ENCODE measurements around the gene TFPI. TPM values are rescaled to one million over a fixed set of nuclear protein-coding genes. Genes with fewer than 3 reads are reported as not detected.

The TFPI gene
- total RNA-seq, 1 experiment from 2014 or later: 29.1 TPM

- no peak overlapping the region for H3K4me3 ChIP-seq (replicated peaks in 1 of 2; ENCODE audit: low read depth in 1 of 2, low read length in 2 of 2)
- H2AFZ ChIP-seq (ENCODE audit: low read depth, low read length, poor library complexity, severe bottlenecking): peak overlapping the region; percentile 22
- intact Hi-C loops (cut with micrococcal nuclease): no loop called here
- ChIA-PET CTCF (interaction anchor here (1.6 to 4.1 kb wide), 2 partner anchors 12 to 70 kb away, joined by 9 to 24 read pairs; no protein-coding TSS in a partner anchor), RAD21 (ENCODE audit: low non-redundant PET in 1 of 2, low total read pairs in 2 of 2, uncharacterized antibody in 2 of 2, unreplicated experiment in 2 of 2) (interaction anchor here in 1 of 2 experiments (1.4 kb wide), 1 partner anchor 69 kb away, joined by 4 read pairs; no protein-coding TSS in a partner anchor), POLR2A (no interaction called here)
- no peaks in the 10 kb centered on the region for H3K9me2 ChIP-seq (ENCODE audit: insufficient read depth)
- no peak for DNase-seq (ENCODE audit: low read depth, low spot score)
- H3K36me3 ChIP-seq (ENCODE audit: control insufficient read depth in 1 of 2, insufficient read depth in 2 of 2, low read length in 2 of 2): no peaks in the 10 kb centered on the region
- H3K9me3 ChIP-seq (ENCODE audit: control insufficient read depth in 1 of 2, insufficient read depth in 1 of 2, low read depth in 1 of 2, low read length in 2 of 2): no peaks in the 10 kb centered on the region
- no TSS peak for BruUV-seq (replicated peaks)
- H3K4me2 ChIP-seq (ENCODE audit: low read length): no peak overlapping the region
- H3K79me2 ChIP-seq (ENCODE audit: insufficient read depth, low read length): no peaks in the 10 kb centered on the region
- H3K27me3 ChIP-seq (ENCODE audit: insufficient read depth, low read length): no peaks in the 10 kb centered on the region
- H4K20me1 ChIP-seq (ENCODE audit: insufficient read depth): no peaks in the 10 kb centered on the region
- no peaks in the 10 kb centered on the region for H3K4me1 ChIP-seq (ENCODE audit: control insufficient read depth in 1 of 2, insufficient read depth in 2 of 2, low read length in 2 of 2)
- TF ChIP-seq SRF (IDR thresholded peaks at IDR 0.05; ENCODE audit: low read depth) (no peak), REST (IDR thresholded peaks at IDR 0.05; ENCODE audit: low read depth) (no peak), RAD21 (IDR thresholded peaks at IDR 0.05; ENCODE audit: low read depth) (no peak), ELF1 (IDR thresholded peaks at IDR 0.05; ENCODE audit: borderline replicate concordance, low read depth) (no peak), EZH2phosphoT487 (IDR thresholded peaks at IDR 0.05; ENCODE audit: borderline replicate concordance) (no peak), POLR2A (IDR thresholded peaks at IDR 0.05; ENCODE audit: borderline replicate concordance, extremely low read depth, insufficient read depth, insufficient read length) (no peak), EZH2 (IDR thresholded peaks at IDR 0.05) (no peak), CBX3 (IDR thresholded peaks at IDR 0.05; ENCODE audit: low read depth) (no peak), ZBTB33 (IDR thresholded peaks at IDR 0.05; ENCODE audit: extremely low read depth, insufficient replicate concordance, low read length) (no peak), SP1 (IDR thresholded peaks at IDR 0.05; ENCODE audit: low read depth) (no peak), MAX (IDR thresholded peaks at IDR 0.05) (no peak), SIN3A (IDR thresholded peaks at IDR 0.05; ENCODE audit: low read depth) (no peak), EGR1 (IDR thresholded peaks at IDR 0.05; ENCODE audit: low read depth) (no peak), CEBPB (IDR thresholded peaks at IDR 0.05; ENCODE audit: low read depth) (no peak), ZNF274 (IDR thresholded peaks at IDR 0.05; ENCODE audit: low read depth, low read length) (no peak), JUND (IDR thresholded peaks at IDR 0.05) (no peak), YY1 (IDR thresholded peaks at IDR 0.05; ENCODE audit: extremely low read depth, insufficient replicate concordance, low read depth, low read length) (no peak), FOSL1 (IDR thresholded peaks at IDR 0.05; ENCODE audit: low read depth) (no peak), TCF7L2 (IDR thresholded peaks at IDR 0.05; ENCODE audit: borderline replicate concordance, extremely low read depth, insufficient read depth, insufficient read length) (no peak), CTCF (IDR thresholded peaks at IDR 0.05 in 2 of 3, conservative IDR thresholded peaks at IDR 0.05 in 1 of 3; ENCODE audit: borderline replicate concordance in 1 of 3, insufficient read depth in 1 of 3, low read depth in 2 of 3, low read length in 2 of 3) (no peak)
- H3K27ac ChIP-seq (ENCODE audit: low read depth, low read length): no peak overlapping the region
- no peak overlapping the region for H3K9ac ChIP-seq (ENCODE audit: low read length)
- ATAC-seq: no peak
These were observed 14.8 kb upstream of the TFPI start for GRCh38 chr2:187569042-187569441.

All from HCT116 (cell line).